ENCODE measurements around the gene TBCD.

TBCD gene

DNA sequence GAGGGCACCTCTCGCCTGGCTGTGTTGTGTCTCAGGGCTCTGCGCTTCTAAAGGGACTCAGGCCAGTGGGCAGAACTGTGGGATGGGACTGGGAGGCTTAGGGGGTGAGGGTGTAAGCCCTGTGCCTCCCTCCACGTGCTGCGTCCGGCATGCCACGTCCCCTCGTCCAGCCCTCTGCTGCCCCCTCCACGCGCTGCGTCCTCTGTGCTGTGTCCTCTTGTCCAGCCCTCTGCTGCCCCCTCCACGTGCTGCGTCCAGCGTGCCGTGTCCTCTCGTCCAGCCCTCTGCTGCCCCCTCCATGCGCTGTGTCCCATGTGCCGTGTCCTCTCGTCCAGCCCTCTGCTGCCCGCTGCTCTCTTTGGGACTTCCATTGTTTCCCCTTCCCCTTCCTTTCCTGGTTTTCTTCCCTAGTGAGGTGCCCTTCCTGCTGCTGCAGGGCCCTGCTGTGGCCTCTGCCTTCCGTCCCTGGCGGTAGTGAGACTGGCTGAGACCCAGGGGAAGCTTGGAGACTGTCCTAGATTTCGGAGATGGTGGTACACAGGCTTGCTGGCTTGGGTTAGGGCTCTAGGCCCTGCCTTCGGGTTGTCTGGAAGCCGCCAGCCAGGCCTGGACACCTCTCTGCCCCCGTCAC, 94.3 kb downstream of the TBCD start:
- H3K27ac ChIP-seq = no peak overlapping the region
- TF ChIP-seq, protein P1, sequence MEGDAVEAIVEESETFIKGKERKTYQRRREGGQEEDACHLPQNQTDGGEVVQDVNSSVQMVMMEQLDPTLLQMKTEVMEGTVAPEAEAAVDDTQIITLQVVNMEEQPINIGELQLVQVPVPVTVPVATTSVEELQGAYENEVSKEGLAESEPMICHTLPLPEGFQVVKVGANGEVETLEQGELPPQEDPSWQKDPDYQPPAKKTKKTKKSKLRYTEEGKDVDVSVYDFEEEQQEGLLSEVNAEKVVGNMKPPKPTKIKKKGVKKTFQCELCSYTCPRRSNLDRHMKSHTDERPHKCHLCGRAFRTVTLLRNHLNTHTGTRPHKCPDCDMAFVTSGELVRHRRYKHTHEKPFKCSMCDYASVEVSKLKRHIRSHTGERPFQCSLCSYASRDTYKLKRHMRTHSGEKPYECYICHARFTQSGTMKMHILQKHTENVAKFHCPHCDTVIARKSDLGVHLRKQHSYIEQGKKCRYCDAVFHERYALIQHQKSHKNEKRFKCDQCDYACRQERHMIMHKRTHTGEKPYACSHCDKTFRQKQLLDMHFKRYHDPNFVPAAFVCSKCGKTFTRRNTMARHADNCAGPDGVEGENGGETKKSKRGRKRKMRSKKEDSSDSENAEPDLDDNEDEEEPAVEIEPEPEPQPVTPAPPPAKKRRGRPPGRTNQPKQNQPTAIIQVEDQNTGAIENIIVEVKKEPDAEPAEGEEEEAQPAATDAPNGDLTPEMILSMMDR (conservative IDR thresholded peaks at IDR 0.05) = no peak
- TF ChIP-seq ZFX (IDR thresholded peaks at IDR 0.05) = no peak

DNA sequence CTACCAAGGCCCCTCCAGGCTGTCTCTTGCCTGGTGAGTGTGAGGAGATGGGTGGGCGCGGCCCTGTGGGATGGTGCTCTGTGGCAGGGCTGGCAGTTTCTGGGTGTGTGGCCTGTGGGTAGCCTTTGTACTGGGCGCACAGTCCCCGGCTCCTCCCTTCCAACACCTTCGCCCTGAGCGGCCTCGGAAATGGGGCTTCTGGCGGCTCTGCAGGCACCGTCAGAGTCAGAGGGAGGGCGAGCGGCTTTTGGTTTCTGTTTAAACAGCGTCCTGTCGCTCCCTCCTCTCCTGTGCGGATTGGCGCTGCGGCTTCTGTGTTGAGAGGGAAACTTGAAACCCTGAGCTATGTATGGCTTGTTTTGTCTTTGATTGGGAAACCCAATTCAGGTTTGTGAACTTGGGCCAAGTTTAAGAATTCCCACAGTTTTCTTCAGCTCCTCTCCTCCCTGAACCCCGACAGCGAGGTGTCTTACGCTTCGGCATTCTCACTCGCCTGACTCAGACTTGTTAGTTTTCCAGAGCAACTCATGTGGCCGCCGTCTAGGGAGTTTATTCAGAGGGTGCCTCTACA, 96.2 kb downstream of the TBCD start:
- no peak overlapping the region for H3K27ac ChIP-seq
- TF ChIP-seq, protein P1 (conservative IDR thresholded peaks at IDR 0.05) = no peak
- TF ChIP-seq ZFX (IDR thresholded peaks at IDR 0.05) = no peak

GRCh38 chr17:82849076-82849945, 97.4 kb downstream of the TBCD start:
- TF ChIP-seq ZFX (IDR thresholded peaks at IDR 0.05) = no peak
- TF ChIP-seq, protein P1 (conservative IDR thresholded peaks at IDR 0.05) = no peak
- H3K27ac ChIP-seq = no peak overlapping the region

GRCh38 chr17:82851381-82851780, 99.5 kb downstream of the TBCD start:
- H3K27ac ChIP-seq = no peak overlapping the region
- no peak for TF ChIP-seq ZFX (IDR thresholded peaks at IDR 0.05)
- TF ChIP-seq, protein P1 (conservative IDR thresholded peaks at IDR 0.05) = no peak

DNA sequence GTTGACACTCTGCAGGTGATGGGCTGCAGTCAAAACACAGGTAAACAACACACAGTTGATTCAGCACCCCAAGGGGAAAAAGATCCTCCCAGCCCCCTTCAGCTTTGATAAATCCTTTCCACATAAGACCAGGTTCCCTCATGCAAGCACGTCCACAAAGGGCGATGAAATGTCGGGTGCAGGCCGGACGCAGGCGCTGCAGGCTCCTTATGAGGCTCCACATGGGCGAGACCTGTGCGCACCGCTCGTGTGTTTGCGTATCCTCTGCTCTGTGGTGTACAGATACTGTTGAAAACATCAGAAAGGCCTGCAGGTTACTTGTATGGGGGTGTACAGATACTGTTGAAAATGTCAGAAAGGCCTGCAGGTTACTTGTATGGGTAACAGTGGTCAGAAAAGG, 102.4 kb downstream of the TBCD start:
- TF ChIP-seq, protein P1 (conservative IDR thresholded peaks at IDR 0.05) = no peak
- no peak for TF ChIP-seq ZFX (IDR thresholded peaks at IDR 0.05)
- no peak overlapping the region for H3K27ac ChIP-seq

DNA sequence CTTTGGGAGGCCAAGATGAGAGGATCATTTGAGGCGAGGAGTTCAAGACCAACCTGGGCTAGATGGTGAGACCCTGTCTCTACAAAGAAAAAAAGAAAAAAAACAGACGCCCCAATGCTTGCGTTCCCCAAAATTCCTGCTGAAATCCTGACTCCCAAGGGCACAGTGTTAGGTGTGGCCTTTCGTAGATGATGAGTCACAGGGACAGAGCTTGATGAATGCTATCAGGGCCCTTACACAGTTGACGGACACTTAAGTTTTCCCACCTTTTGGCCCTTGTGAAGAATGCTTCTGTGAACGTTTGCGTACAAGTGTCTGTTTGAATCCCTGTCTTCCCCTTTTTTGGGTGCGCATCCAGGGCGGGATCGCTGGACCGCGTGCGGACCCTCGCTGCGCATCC, 104.5 kb downstream of the TBCD start:
- TF ChIP-seq, protein P1 (conservative IDR thresholded peaks at IDR 0.05) = no peak
- TF ChIP-seq ZFX (IDR thresholded peaks at IDR 0.05) = no peak
- no peak overlapping the region for H3K27ac ChIP-seq

All from C4-2B (cell line).